Tibial artery (tissue), 4 donors: ENCODE results near the gene LRRC31.

Experiments
- DNase-seq, 2 donors: peaks; one replicate each; pipeline ENCODE4 v3.0.0-alpha.2; 2019
- H3K27ac ChIP-seq, 2 donors: fragments of 200-600 bp; sonication (generic) in 1 of 2; 1 replicate in 1 of 2; 2 replicates in 1 of 2; pipeline ENCODE4 v1.5.1; 2018 to 2019; ENCODE audit warnings: mild to moderate bottlenecking in 1 of 2
- H3K27me3 ChIP-seq, 2 donors: fragments of 200-600 bp; sonication (generic) in 1 of 2; one replicate each; pipeline versions ENCODE4 v1.5.1 to v1.6.0; 2016 to 2019
- H3K36me3 ChIP-seq, 3 donors: fragments of 200-600 bp; sonication (generic) in 2 of 3; one replicate each; pipeline ENCODE4 v1.5.1; 2016 to 2019; ENCODE audit warnings: mild to moderate bottlenecking in 2 of 3
- H3K4me1 ChIP-seq, 4 donors: fragments of 200-600 bp; sonication (generic) in 2 of 4; 1 replicate in 3 of 4; 2 replicates in 1 of 4; pipeline ENCODE4 v1.5.1; 2016 to 2019
- H3K4me3 ChIP-seq, 2 donors: fragments of 200-600 bp; sonication (generic) in 1 of 2; 1 replicate in 1 of 2; 2 replicates in 1 of 2; pipeline ENCODE4 v1.5.1; 2018 to 2019; ENCODE audit warnings: mild to moderate bottlenecking in 2 of 2
- H3K9me3 ChIP-seq, 3 donors: fragments of 200-600 bp; sonication (generic) in 1 of 3; one replicate each; pipeline ENCODE4 v1.5.1; 2016 to 2019
- intact Hi-C: fragments of 100-400 bp; cut with DNase I; formaldehyde crosslinking; loops from one replicate; pipeline ENCODE4 v1.15.0; 2023; ENCODE audit warnings: low total_unique reads
- TF ChIP-seq, protein P1 (sequence below), 2 experiments: fragments of 200-600 bp in 1 of 2; fragments of 450-650 bp in 1 of 2; IDR thresholded peaks; one replicate each; pipeline ENCODE4 v1.5.1; 2017 to 2019; ENCODE audit warnings: antibody characterized with exemption in 2 of 2, mild to moderate bottlenecking in 1 of 2, moderate library complexity in 1 of 2

Gene LRRC31

GRCh38 chr3:169871129-169871886 lies 1.6 kb upstream of the LRRC31 start:
- TF ChIP-seq, protein P1, sequence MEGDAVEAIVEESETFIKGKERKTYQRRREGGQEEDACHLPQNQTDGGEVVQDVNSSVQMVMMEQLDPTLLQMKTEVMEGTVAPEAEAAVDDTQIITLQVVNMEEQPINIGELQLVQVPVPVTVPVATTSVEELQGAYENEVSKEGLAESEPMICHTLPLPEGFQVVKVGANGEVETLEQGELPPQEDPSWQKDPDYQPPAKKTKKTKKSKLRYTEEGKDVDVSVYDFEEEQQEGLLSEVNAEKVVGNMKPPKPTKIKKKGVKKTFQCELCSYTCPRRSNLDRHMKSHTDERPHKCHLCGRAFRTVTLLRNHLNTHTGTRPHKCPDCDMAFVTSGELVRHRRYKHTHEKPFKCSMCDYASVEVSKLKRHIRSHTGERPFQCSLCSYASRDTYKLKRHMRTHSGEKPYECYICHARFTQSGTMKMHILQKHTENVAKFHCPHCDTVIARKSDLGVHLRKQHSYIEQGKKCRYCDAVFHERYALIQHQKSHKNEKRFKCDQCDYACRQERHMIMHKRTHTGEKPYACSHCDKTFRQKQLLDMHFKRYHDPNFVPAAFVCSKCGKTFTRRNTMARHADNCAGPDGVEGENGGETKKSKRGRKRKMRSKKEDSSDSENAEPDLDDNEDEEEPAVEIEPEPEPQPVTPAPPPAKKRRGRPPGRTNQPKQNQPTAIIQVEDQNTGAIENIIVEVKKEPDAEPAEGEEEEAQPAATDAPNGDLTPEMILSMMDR (IDR thresholded peaks at IDR 0.05) = no peak
- intact Hi-C loops = no loop called here
- Histone ChIP-seq H3K4me1 (no peaks in the 10 kb centered on the region), H3K27me3 (no peaks in the 10 kb centered on the region), H3K4me3 (no peak overlapping the region), H3K27ac (no peak overlapping the region), H3K36me3 (no peaks in the 10 kb centered on the region), H3K9me3 (no peaks in the 10 kb centered on the region)
- no peak for DNase-seq

DNA sequence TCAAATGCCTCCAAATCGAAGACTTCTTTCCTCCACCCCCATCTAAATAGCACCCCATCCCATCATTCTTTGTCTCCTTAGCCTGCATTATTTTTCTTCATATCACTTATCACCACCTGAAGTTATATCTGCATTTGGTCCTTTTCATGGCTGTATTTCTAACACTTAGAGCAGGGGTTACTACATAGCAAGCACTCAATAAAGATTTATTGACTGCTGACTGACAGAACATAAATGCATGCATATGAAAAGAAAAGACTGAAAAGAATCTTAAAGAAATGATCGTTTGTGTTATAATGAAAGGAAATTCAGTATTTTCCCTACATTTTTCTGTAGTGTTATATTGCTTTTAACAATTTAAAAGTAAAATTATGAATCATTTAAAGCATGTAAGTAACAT lies 1.4 kb downstream of the LRRC31 start:
- DNase-seq = no peak
- no peak overlapping the region for H3K27ac ChIP-seq
- H3K27me3 ChIP-seq = no peaks in the 10 kb centered on the region
- intact Hi-C loops = loop anchor here (10.0 kb wide), 1 partner anchor 96 kb away; the partner anchor contains the start of gene SEC62
- TF ChIP-seq, protein P1 (IDR thresholded peaks at IDR 0.05) = no peak
- H3K4me1 ChIP-seq = peaks cover 0 to 4% (median 0%) of the 10 kb centered on the region in 4 donors
- H3K36me3 ChIP-seq = no peaks in the 10 kb centered on the region
- H3K4me3 ChIP-seq = no peak overlapping the region
- H3K9me3 ChIP-seq = no peaks in the 10 kb centered on the region

DNA sequence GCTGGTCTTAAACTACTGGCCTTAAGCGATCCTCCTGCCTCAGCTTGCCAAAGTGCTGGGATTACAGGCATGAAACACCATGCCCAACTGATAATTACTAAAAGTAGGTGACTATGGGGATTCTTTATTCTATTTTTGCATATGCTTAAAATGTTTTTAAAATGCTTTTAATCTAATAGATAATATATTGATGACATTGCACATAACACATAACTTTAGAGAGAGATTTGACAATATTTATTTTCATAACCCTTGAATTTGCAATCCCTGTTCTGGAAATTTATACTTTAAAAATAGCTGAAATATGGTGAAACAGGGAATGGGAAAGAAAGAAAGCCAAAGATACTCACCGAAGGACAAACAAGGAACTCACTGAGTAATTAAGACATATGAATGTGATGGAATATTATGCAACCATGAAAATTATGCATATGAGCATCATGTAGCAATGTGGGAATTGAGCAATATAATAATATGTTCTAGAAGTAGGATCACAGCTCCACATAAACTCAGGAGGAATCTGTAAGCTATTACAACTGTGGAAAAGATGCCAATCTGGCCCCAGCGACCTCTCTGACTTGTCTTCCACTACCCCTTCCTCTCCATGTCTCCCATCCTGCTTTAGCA lies 2.0 kb downstream of the LRRC31 start:
- Histone ChIP-seq H3K36me3 (no peaks in the 10 kb centered on the region), H3K4me1 (peaks cover 0 to 4% (median 0%) of the 10 kb centered on the region in 4 donors), H3K4me3 (no peak overlapping the region), H3K27me3 (no peaks in the 10 kb centered on the region), H3K9me3 (no peaks in the 10 kb centered on the region), H3K27ac (no peak overlapping the region)
- intact Hi-C loops = loop anchor here (10.0 kb wide), 1 partner anchor 97 kb away; the partner anchor contains the start of gene SEC62
- TF ChIP-seq, protein P1 (IDR thresholded peaks at IDR 0.05) = no peak
- no peak for DNase-seq

DNA sequence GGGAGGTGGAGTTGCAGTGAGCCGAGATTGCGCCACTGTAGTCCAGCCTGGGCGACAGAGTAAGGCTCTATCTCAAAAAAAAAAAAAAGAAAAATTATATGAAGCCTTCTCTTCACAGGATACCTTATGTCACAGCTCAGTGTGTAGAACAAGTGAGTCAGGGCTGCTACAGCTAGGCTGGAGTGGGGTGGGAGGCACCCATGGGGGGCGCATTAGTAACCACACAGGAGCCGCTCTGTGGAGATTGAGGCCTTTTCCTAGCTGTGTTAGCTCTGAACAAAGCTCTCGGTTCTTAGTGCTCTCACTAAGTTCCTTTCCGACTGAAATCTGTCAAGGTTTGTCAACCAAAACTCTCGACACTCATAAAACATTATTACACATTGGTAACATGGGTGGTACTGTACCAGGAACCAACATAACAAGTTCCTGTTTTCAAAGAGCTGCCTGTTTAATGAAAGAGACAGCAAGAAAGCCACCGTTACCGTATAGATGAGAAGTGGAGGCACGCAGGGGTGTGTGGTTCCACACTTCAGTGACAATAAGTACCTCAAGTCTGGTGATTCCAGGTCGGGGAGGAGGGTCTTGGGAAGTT lies 4.5 kb downstream of the LRRC31 start:
- no peak overlapping the region for H3K27ac ChIP-seq
- DNase-seq = no peak
- intact Hi-C loops = loop anchor here (10.0 kb wide), 1 partner anchor 100 kb away; the partner anchor contains the start of gene SEC62
- H3K36me3 ChIP-seq = no peaks in the 10 kb centered on the region
- no peak overlapping the region for H3K4me3 ChIP-seq
- TF ChIP-seq, protein P1 (IDR thresholded peaks at IDR 0.05) = no peak
- no peaks in the 10 kb centered on the region for H3K27me3 ChIP-seq
- no peaks in the 10 kb centered on the region for H3K9me3 ChIP-seq
- H3K4me1 ChIP-seq = peaks cover 0 to 4% (median 0%) of the 10 kb centered on the region in 4 donors

- Histone ChIP-seq H3K27ac (no peak overlapping the region), H3K4me1 (peaks cover 0 to 4% (median 0%) of the 10 kb centered on the region in 4 donors), H3K9me3 (no peaks in the 10 kb centered on the region), H3K36me3 (no peaks in the 10 kb centered on the region), H3K4me3 (no peak overlapping the region), H3K27me3 (no peaks in the 10 kb centered on the region)
- no peak for DNase-seq
- TF ChIP-seq, protein P1 (IDR thresholded peaks at IDR 0.05) = no peak
- intact Hi-C loops = loop anchor here (10.0 kb wide), 1 partner anchor 101 kb away; the partner anchor contains the start of gene SEC62
Observed at GRCh38 chr3:169864270-169864669, 5.5 kb downstream of the LRRC31 start.
